ENCODE measurements around the gene GGT1. TPM values are rescaled to one million over a fixed set of nuclear protein-coding genes. Genes with fewer than 3 reads are reported as not detected.

Gene GGT1
- total and polyA plus RNA-seq, 7 experiments from 2014 or later = 1.1 to 95.9 (median 11.7) TPM

DNA sequence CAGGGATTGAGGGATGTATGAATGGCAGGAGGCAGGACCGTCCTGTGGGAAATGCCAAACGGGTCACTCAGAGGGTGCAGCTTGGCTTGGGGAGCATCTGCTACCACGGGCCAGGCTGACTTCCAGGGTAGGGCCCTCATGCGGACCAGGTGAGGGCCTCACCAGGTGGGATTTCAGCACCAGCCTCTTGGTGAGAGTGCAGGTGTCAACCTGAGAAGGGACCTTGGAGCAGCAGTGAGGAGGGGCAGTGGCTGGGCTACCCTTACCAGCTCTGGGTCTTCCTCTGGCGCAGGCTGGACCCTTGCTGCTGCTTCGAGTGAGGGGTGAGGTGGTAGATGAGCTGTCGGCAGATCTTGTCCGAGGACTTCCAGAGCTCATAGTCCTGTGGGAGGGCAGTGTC lies 15.0 kb upstream of the GGT1 start:
- Histone ChIP-seq H3K9me3 (ENCODE audit: control insufficient read depth in 2 of 3, low read length in 3 of 3) (no peaks in the 10 kb centered on the region), H3K27ac (ENCODE audit: low read depth, low read length) (no peak overlapping the region), H3K27me3 (ENCODE audit: control insufficient read depth in 2 of 2, insufficient read depth in 2 of 2, low read length in 2 of 2) (no peaks in the 10 kb centered on the region), H3K4me3 (ENCODE audit: low read length) (no peak overlapping the region), H3K36me3 (ENCODE audit: control insufficient read depth in 2 of 3, insufficient read depth in 3 of 3, low read length in 3 of 3) (peaks cover 0 to 7% (median 0%) of the 10 kb centered on the region in 3 experiments), H3K4me1 (ENCODE audit: control insufficient read depth in 2 of 2, insufficient read depth in 2 of 2, low read length in 2 of 2) (no peaks in the 10 kb centered on the region)
- H3K27me3 Mint-ChIP-seq = peaks cover 0 to 12% (median 4%) of the 10 kb centered on the region in 5 donors
- no peaks in the 10 kb centered on the region for H3K9me3 Mint-ChIP-seq
- H3K27ac Mint-ChIP-seq = no peak overlapping the region
- ChIA-PET POLR2A (no interaction called here), CTCF (no interaction called here)
- peaks cover 0 to 12% (median 6%) of the 10 kb centered on the region in 7 donors for H3K4me1 Mint-ChIP-seq
- intact Hi-C loops (cut with micrococcal nuclease) = no loop called here
- H3K4me3 Mint-ChIP-seq = no peak overlapping the region
- no peak for ATAC-seq
- DNase-seq = no peak
- H3K36me3 Mint-ChIP-seq = peaks cover 0 to 9% (median 0%) of the 10 kb centered on the region in 5 donors

GRCh38 chr22:24588381-24588756 lies 14.6 kb upstream of the GGT1 start:
- Mint-ChIP-seq H3K27me3 (peaks cover 0 to 12% (median 4%) of the 10 kb centered on the region in 5 donors), H3K4me1 (peaks cover 0 to 12% (median 6%) of the 10 kb centered on the region in 7 donors), H3K27ac (no peak overlapping the region), H3K4me3 (no peak overlapping the region), H3K9me3 (no peaks in the 10 kb centered on the region), H3K36me3 (peaks cover 0 to 9% (median 0%) of the 10 kb centered on the region in 5 donors)
- DNase-seq (no peak), ATAC-seq (no peak)
- Histone ChIP-seq H3K27ac (ENCODE audit: low read depth, low read length) (no peak overlapping the region), H3K27me3 (ENCODE audit: control insufficient read depth in 2 of 2, insufficient read depth in 2 of 2, low read length in 2 of 2) (no peaks in the 10 kb centered on the region), H3K36me3 (ENCODE audit: control insufficient read depth in 2 of 3, insufficient read depth in 3 of 3, low read length in 3 of 3) (peaks cover 0 to 7% (median 0%) of the 10 kb centered on the region in 3 experiments), H3K4me3 (ENCODE audit: low read length) (no peak overlapping the region), H3K4me1 (ENCODE audit: control insufficient read depth in 2 of 2, insufficient read depth in 2 of 2, low read length in 2 of 2) (no peaks in the 10 kb centered on the region), H3K9me3 (ENCODE audit: control insufficient read depth in 2 of 3, low read length in 3 of 3) (no peaks in the 10 kb centered on the region)
- intact Hi-C loops (cut with micrococcal nuclease) = no loop called here
- ChIA-PET POLR2A (no interaction called here), CTCF (no interaction called here)

GRCh38 chr22:24588757-24589481 lies 14.1 kb upstream of the GGT1 start:
- CTCF ChIA-PET = no interaction called here
- DNase-seq = no peak

GRCh38 chr22:24589518-24590030 lies 13.4 kb upstream of the GGT1 start:
- no peak overlapping the region for H3K4me3 ChIP-seq (ENCODE audit: low read length)
- Mint-ChIP-seq H3K36me3 (peaks cover 0 to 9% (median 0%) of the 10 kb centered on the region in 5 donors), H3K27ac (no peak overlapping the region), H3K4me1 (peaks cover 0 to 11% (median 6%) of the 10 kb centered on the region in 7 donors), H3K27me3 (peaks cover 0 to 12% (median 4%) of the 10 kb centered on the region in 5 donors), H3K4me3 (no peak overlapping the region), H3K9me3 (no peaks in the 10 kb centered on the region)
- ChIA-PET CTCF (no interaction called here), POLR2A (no interaction called here)
- H3K4me1 ChIP-seq (ENCODE audit: control insufficient read depth in 2 of 2, insufficient read depth in 2 of 2, low read length in 2 of 2) = no peaks in the 10 kb centered on the region
- no peak for ATAC-seq
- H3K27me3 ChIP-seq (ENCODE audit: control insufficient read depth in 2 of 2, insufficient read depth in 2 of 2, low read length in 2 of 2) = no peaks in the 10 kb centered on the region
- H3K27ac ChIP-seq (ENCODE audit: low read depth, low read length) = no peak overlapping the region
- DNase-seq = no peak
- peaks cover 0 to 7% (median 0%) of the 10 kb centered on the region in 3 experiments for H3K36me3 ChIP-seq (ENCODE audit: control insufficient read depth in 2 of 3, insufficient read depth in 3 of 3, low read length in 3 of 3)
- intact Hi-C loops (cut with micrococcal nuclease) = no loop called here
- no peaks in the 10 kb centered on the region for H3K9me3 ChIP-seq (ENCODE audit: control insufficient read depth in 2 of 3, low read length in 3 of 3)

More at GRCh38 chr22:24588757-24589481, 14.1 kb upstream of the GGT1 start:
- no peaks in the 10 kb centered on the region for H3K27me3 ChIP-seq (ENCODE audit: control insufficient read depth in 2 of 2, insufficient read depth in 2 of 2, low read length in 2 of 2)
- H3K4me1 ChIP-seq (ENCODE audit: control insufficient read depth in 2 of 2, insufficient read depth in 2 of 2, low read length in 2 of 2) = no peaks in the 10 kb centered on the region
- H3K27me3 Mint-ChIP-seq = peaks cover 0 to 12% (median 4%) of the 10 kb centered on the region in 5 donors
- ATAC-seq = no peak
- intact Hi-C loops (cut with micrococcal nuclease) = no loop called here
- no peaks in the 10 kb centered on the region for H3K9me3 Mint-ChIP-seq
- H3K27ac ChIP-seq (ENCODE audit: low read depth, low read length) = no peak overlapping the region
- peaks cover 0 to 9% (median 0%) of the 10 kb centered on the region in 5 donors for H3K36me3 Mint-ChIP-seq
- H3K36me3 ChIP-seq (ENCODE audit: control insufficient read depth in 2 of 3, insufficient read depth in 3 of 3, low read length in 3 of 3) = peaks cover 0 to 7% (median 0%) of the 10 kb centered on the region in 3 experiments
- H3K4me1 Mint-ChIP-seq = peaks cover 0 to 11% (median 6%) of the 10 kb centered on the region in 7 donors
- no peak overlapping the region for H3K4me3 ChIP-seq (ENCODE audit: low read length)
- no peak overlapping the region for H3K4me3 Mint-ChIP-seq
- H3K9me3 ChIP-seq (ENCODE audit: control insufficient read depth in 2 of 3, low read length in 3 of 3) = no peaks in the 10 kb centered on the region
- no peak overlapping the region for H3K27ac Mint-ChIP-seq
- POLR2A ChIA-PET = no interaction called here

GRCh38 chr22:24590596-24591173 lies 12.3 kb upstream of the GGT1 start:
- H3K27ac Mint-ChIP-seq = no peak overlapping the region
- Histone ChIP-seq H3K4me3 (ENCODE audit: low read length) (no peak overlapping the region), H3K9me3 (ENCODE audit: control insufficient read depth in 2 of 3, low read length in 3 of 3) (no peaks in the 10 kb centered on the region), H3K36me3 (ENCODE audit: control insufficient read depth in 2 of 3, insufficient read depth in 3 of 3, low read length in 3 of 3) (peaks cover 0 to 7% (median 0%) of the 10 kb centered on the region in 3 experiments), H3K27me3 (ENCODE audit: control insufficient read depth in 2 of 2, insufficient read depth in 2 of 2, low read length in 2 of 2) (no peaks in the 10 kb centered on the region), H3K27ac (ENCODE audit: low read depth, low read length) (no peak overlapping the region), H3K4me1 (ENCODE audit: control insufficient read depth in 2 of 2, insufficient read depth in 2 of 2, low read length in 2 of 2) (no peaks in the 10 kb centered on the region)
- ChIA-PET CTCF (no interaction called here), POLR2A (no interaction called here)
- ATAC-seq (no peak), DNase-seq (no peak)
- H3K4me3 Mint-ChIP-seq = no peak overlapping the region
- peaks cover 0 to 12% (median 4%) of the 10 kb centered on the region in 5 donors for H3K27me3 Mint-ChIP-seq
- peaks cover 0 to 11% (median 6%) of the 10 kb centered on the region in 7 donors for H3K4me1 Mint-ChIP-seq
- intact Hi-C loops (cut with micrococcal nuclease) = no loop called here
- H3K36me3 Mint-ChIP-seq = peaks cover 0 to 9% (median 0%) of the 10 kb centered on the region in 5 donors
- H3K9me3 Mint-ChIP-seq = no peaks in the 10 kb centered on the region

- no peaks in the 10 kb centered on the region for H3K27me3 ChIP-seq (ENCODE audit: control insufficient read depth in 2 of 2, insufficient read depth in 2 of 2, low read length in 2 of 2)
- Mint-ChIP-seq H3K27ac (no peak overlapping the region), H3K4me1 (peaks cover 0 to 11% (median 6%) of the 10 kb centered on the region in 7 donors), H3K27me3 (peaks cover 0 to 12% (median 4%) of the 10 kb centered on the region in 5 donors), H3K36me3 (peaks cover 0 to 9% (median 0%) of the 10 kb centered on the region in 5 donors), H3K9me3 (no peaks in the 10 kb centered on the region), H3K4me3 (peak overlapping the region in 2 of 10 donors; percentile 8 to 85)
- no peaks in the 10 kb centered on the region for H3K9me3 ChIP-seq (ENCODE audit: control insufficient read depth in 2 of 3, low read length in 3 of 3)
- H3K27ac ChIP-seq (ENCODE audit: low read depth, low read length) = no peak overlapping the region
- POLR2A ChIA-PET = no interaction called here
- H3K4me1 ChIP-seq (ENCODE audit: control insufficient read depth in 2 of 2, insufficient read depth in 2 of 2, low read length in 2 of 2) = no peaks in the 10 kb centered on the region
- ATAC-seq (no peak), DNase-seq (no peak)
- H3K36me3 ChIP-seq (ENCODE audit: control insufficient read depth in 2 of 3, insufficient read depth in 3 of 3, low read length in 3 of 3) = peaks cover 0 to 7% (median 0%) of the 10 kb centered on the region in 3 experiments
- CTCF ChIA-PET = interaction anchor here (0.5 to 0.6 kb wide), 2 partner anchors 89 to 1648 kb away, joined by 3 read pairs; no protein-coding TSS in a partner anchor
- intact Hi-C loops (cut with micrococcal nuclease) = no loop called here
- H3K4me3 ChIP-seq (ENCODE audit: low read length) = no peak overlapping the region
Measured at GRCh38 chr22:24591286-24591830, 11.6 kb upstream of the GGT1 start.
